GM23248 (cell line): ENCODE results near the gene PCED1B.

Source experiments
- EZH2 ChIP-seq: fragments of 200-600 bp; sonication (generic); IDR thresholded peaks from 2 replicates; pipeline ENCODE4 v1.6.1; 2018; ENCODE audit warnings: antibody characterized with exemption, mild to moderate bottlenecking; ENCODE audit not compliant: insufficient read depth, poor library complexity, severe bottlenecking
- EZH2phosphoT487 ChIP-seq: fragments of 200-600 bp; sonication (generic); IDR thresholded peaks from 2 replicates; pipeline ENCODE4 v1.6.1; 2018; ENCODE audit warnings: antibody characterized with exemption, moderate library complexity, mild to moderate bottlenecking, low read depth; ENCODE audit not compliant: insufficient read depth

DNA sequence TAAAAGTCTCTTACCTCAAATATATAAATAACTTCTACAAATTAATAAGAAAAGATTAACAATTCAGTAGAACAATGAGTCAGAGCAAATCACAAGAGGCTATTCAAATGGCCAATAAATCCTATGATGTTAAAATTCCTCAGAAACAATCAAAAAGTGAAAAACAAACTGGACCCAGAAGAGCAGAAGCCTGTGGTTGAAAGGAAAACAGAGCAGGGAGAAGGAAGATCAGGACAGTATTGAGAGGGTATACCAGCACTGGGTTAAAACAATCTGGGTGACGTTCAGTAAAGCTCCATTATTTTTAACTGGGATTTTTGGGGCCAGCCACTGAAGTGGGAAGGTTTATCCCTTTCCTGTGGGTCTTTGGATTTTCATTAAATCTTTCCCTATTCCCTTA, 39.7 kb upstream of the PCED1B start:
- TF ChIP-seq EZH2phosphoT487 (no peak), EZH2 (no peak)
